ENCODE data around the gene KCNK10.

KCNK10 gene

GRCh38 chr14:88321692-88322503 is 1.2 kb downstream of the KCNK10 start:
- no peak for DNase-seq (ENCODE audit: low read depth in 2 of 2)

GRCh38 chr14:88318406-88318805 is 4.7 kb downstream of the KCNK10 start:
- DNase-seq (ENCODE audit: low read depth in 2 of 2), result no peak

- DNase-seq (ENCODE audit: low read depth in 2 of 2), result no peak
Observed at GRCh38 chr14:88316521-88316920, 6.5 kb downstream of the KCNK10 start.

- DNase-seq (ENCODE audit: low read depth in 2 of 2), result no peak
Observed at GRCh38 chr14:88312257-88312656, 10.8 kb downstream of the KCNK10 start.

- no peak for DNase-seq (ENCODE audit: low read depth in 2 of 2)
Observed at GRCh38 chr14:88311780-88312179, 11.3 kb downstream of the KCNK10 start.

GRCh38 chr14:88310449-88310848 is 12.6 kb downstream of the KCNK10 start:
- DNase-seq (ENCODE audit: low read depth in 2 of 2), result no peak

GRCh38 chr14:88310021-88310420 is 13.0 kb downstream of the KCNK10 start:
- DNase-seq (ENCODE audit: low read depth in 2 of 2), result no peak

GRCh38 chr14:88305528-88306322 is 17.3 kb downstream of the KCNK10 start:
- no peak for DNase-seq (ENCODE audit: low read depth in 2 of 2)

- no peak for DNase-seq (ENCODE audit: low read depth in 2 of 2)
Observed at GRCh38 chr14:88303041-88303440, 20.0 kb downstream of the KCNK10 start.

GRCh38 chr14:88301381-88301780 is 21.7 kb downstream of the KCNK10 start:
- no peak for DNase-seq (ENCODE audit: low read depth in 2 of 2)

- DNase-seq (ENCODE audit: low read depth in 2 of 2), result no peak
Observed at GRCh38 chr14:88300817-88301216, 22.3 kb downstream of the KCNK10 start.

GRCh38 chr14:88299865-88300530 is 23.1 kb downstream of the KCNK10 start:
- DNase-seq (ENCODE audit: low read depth in 2 of 2), result no peak

GRCh38 chr14:88297306-88297705 is 25.8 kb downstream of the KCNK10 start:
- no peak for DNase-seq (ENCODE audit: low read depth in 2 of 2)

- DNase-seq (ENCODE audit: low read depth in 2 of 2), result no peak
Observed at GRCh38 chr14:88296351-88296750, 26.7 kb downstream of the KCNK10 start.

GRCh38 chr14:88289996-88290395 is 33.1 kb downstream of the KCNK10 start:
- DNase-seq (ENCODE audit: low read depth in 2 of 2), result no peak

GRCh38 chr14:88289234-88289633 is 33.8 kb downstream of the KCNK10 start:
- DNase-seq (ENCODE audit: low read depth in 2 of 2), result no peak

- no peak for DNase-seq (ENCODE audit: low read depth in 2 of 2)
Observed at GRCh38 chr14:88286309-88286708, 36.8 kb downstream of the KCNK10 start.

- no peak for DNase-seq (ENCODE audit: low read depth in 2 of 2)
Observed at GRCh38 chr14:88281447-88281846, 41.6 kb downstream of the KCNK10 start.

GRCh38 chr14:88276923-88277596 is 46.0 kb downstream of the KCNK10 start:
- no peak for DNase-seq (ENCODE audit: low read depth in 2 of 2)

GRCh38 chr14:88272390-88273269 is 50.4 kb downstream of the KCNK10 start:
- no peak for DNase-seq (ENCODE audit: low read depth in 2 of 2)

GRCh38 chr14:88271205-88271604 is 51.9 kb downstream of the KCNK10 start:
- no peak for DNase-seq (ENCODE audit: low read depth in 2 of 2)
